ENCODE results near the gene ARHGAP15.

ARHGAP15 gene

GRCh38 chr2:143279672-143280071 lies 150.5 kb downstream of the ARHGAP15 start:
- no peak for DNase-seq

- no peak for DNase-seq
Observed at GRCh38 chr2:143280097-143280757, 151.0 kb downstream of the ARHGAP15 start.

GRCh38 chr2:143282684-143283083 lies 153.5 kb downstream of the ARHGAP15 start:
- no peak for DNase-seq

GRCh38 chr2:143284087-143284675 lies 155.0 kb downstream of the ARHGAP15 start:
- DNase-seq = no peak

GRCh38 chr2:143289025-143289424 lies 159.8 kb downstream of the ARHGAP15 start:
- DNase-seq = no peak

- no peak for DNase-seq
Observed at GRCh38 chr2:143290221-143290620, 161.0 kb downstream of the ARHGAP15 start.

GRCh38 chr2:143294068-143294467 lies 164.8 kb downstream of the ARHGAP15 start:
- DNase-seq = no peak

- no peak for DNase-seq
Observed at GRCh38 chr2:143296089-143296488, 166.9 kb downstream of the ARHGAP15 start.

- no peak for DNase-seq
Observed at GRCh38 chr2:143297182-143297581, 168.0 kb downstream of the ARHGAP15 start.

GRCh38 chr2:143300536-143300935 lies 171.3 kb downstream of the ARHGAP15 start:
- DNase-seq = no peak

GRCh38 chr2:143311426-143311825 lies 182.2 kb downstream of the ARHGAP15 start:
- no peak for DNase-seq

GRCh38 chr2:143312441-143312840 lies 183.2 kb downstream of the ARHGAP15 start:
- DNase-seq = no peak

- no peak for DNase-seq
Observed at GRCh38 chr2:143313861-143314260, 184.6 kb downstream of the ARHGAP15 start.

- no peak for DNase-seq
Observed at GRCh38 chr2:143321994-143322393, 192.8 kb downstream of the ARHGAP15 start.

GRCh38 chr2:143329288-143329687 lies 200.1 kb downstream of the ARHGAP15 start:
- DNase-seq = no peak

- no peak for DNase-seq
Observed at GRCh38 chr2:143333168-143333791, 204.1 kb downstream of the ARHGAP15 start.

GRCh38 chr2:143333847-143334246 lies 204.6 kb downstream of the ARHGAP15 start:
- DNase-seq = no peak

GRCh38 chr2:143334837-143335236 lies 205.6 kb downstream of the ARHGAP15 start:
- DNase-seq = no peak

GRCh38 chr2:143336719-143337210 lies 207.5 kb downstream of the ARHGAP15 start:
- no peak for DNase-seq

- no peak for DNase-seq
Observed at GRCh38 chr2:143341478-143341877, 212.3 kb downstream of the ARHGAP15 start.

- DNase-seq = no peak
Observed at GRCh38 chr2:143344780-143345179, 215.6 kb downstream of the ARHGAP15 start.

- no peak for DNase-seq
Observed at GRCh38 chr2:143345887-143346787, 216.9 kb downstream of the ARHGAP15 start.

- no peak for DNase-seq
Observed at GRCh38 chr2:143347271-143347695, 218.1 kb downstream of the ARHGAP15 start.
